GM21528 (cell line): ENCODE results near the gene MSRB1.
"Not testable (repeated sequence)": the region's sequence is repeated elsewhere in the genome, so short reads cannot be mapped to it uniquely, and the experiment has no call there.

Source experiments
- ATAC-seq: cut with Tn5 transposase; IDR thresholded peaks from one replicate; pipeline ENCODE4 v1.9.1; 2021; ENCODE audit warnings: mild to moderate bottlenecking, moderate library complexity; ENCODE audit not compliant: unreplicated experiment, low FRiP score

Gene MSRB1

GRCh38 chr16:1903845-1904840 lies 38.9 kb downstream of the MSRB1 start:
- no peak for ATAC-seq

- ATAC-seq = no peak
Measured at GRCh38 chr16:1903220-1903574, 39.8 kb downstream of the MSRB1 start.

GRCh38 chr16:1902547-1903219 lies 40.3 kb downstream of the MSRB1 start:
- no peak for ATAC-seq

- ATAC-seq = no peak
Measured at GRCh38 chr16:1900452-1900774, 42.6 kb downstream of the MSRB1 start.

- ATAC-seq = no peak
Measured at GRCh38 chr16:1899641-1900451, 43.2 kb downstream of the MSRB1 start.

GRCh38 chr16:1897692-1898091 lies 45.3 kb downstream of the MSRB1 start:
- ATAC-seq = not testable (repeated sequence)

GRCh38 chr16:1895949-1896675 lies 46.9 kb downstream of the MSRB1 start:
- ATAC-seq = no peak

GRCh38 chr16:1895068-1895467 lies 47.9 kb downstream of the MSRB1 start:
- no peak for ATAC-seq

GRCh38 chr16:1890708-1891050 lies 52.3 kb downstream of the MSRB1 start:
- no peak for ATAC-seq

GRCh38 chr16:1890024-1890707 lies 52.8 kb downstream of the MSRB1 start:
- ATAC-seq = no peak
